ENCODE measurements around the gene SLC9A8.
"Not testable (repeated sequence)": the region's sequence is repeated elsewhere in the genome, so short reads cannot be mapped to it uniquely, and the experiment has no call there.

Gene SLC9A8

DNA sequence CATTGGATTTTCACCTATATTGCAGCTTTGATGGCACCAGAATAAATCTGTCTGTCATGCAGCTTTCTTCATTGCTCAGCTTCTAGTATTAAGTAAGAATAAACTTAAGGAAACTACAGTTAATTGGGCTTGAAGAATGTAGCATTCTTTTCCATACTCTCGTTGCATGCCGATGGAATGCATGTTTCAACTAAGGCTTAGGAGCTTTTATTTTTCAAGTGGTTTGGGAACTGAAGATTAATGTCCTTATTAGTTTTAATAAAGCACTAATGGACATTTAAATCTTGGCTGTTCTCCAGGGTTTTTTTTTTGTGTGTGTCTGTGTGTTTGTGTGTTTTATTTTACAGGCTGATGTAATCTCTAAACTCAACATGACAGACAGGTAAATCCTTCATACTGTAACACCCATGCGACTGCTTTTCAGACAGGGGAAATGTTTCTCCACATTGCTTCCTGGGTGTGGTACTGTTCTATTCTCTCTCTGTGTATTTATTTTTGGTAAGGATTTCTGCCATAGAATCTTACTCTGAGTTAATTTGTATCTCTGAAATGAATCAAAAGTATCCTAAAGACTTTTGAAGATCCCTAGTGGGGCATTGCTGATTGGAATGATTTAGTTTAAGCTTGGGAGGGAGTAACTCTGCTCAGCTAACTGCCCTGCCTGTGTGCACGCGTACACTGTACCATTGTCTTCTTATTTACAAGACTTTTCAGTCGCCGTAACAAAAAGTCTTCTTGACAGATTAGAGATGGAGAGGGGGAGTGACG is 38.0 kb downstream of the SLC9A8 start:
- no peak for DNase-seq (ENCODE audit: low read depth)

DNA sequence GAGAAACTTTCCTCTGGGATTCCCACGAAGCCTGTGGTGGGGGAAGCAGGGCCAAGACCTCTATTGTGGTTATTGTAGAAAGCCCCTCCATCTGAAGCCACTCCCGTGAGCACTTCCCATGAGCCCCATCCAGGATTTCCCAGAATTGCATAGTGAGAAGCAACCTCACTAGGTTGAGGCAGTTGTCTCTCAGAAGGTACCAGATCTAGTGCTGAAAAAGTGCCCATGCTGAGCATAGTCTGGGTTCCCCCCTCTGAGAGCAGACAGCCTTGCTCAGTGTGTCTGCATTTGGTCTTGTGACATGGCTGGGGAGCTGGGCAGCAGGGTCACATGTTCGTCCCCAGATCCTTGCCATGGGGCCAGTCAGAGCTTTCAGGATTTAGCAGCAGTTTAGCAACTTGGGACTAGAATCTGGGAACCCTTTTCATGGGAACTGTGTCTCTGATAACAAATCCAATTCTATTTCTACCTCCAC is 38.6 kb downstream of the SLC9A8 start:
- DNase-seq (ENCODE audit: low read depth) = no peak

DNA sequence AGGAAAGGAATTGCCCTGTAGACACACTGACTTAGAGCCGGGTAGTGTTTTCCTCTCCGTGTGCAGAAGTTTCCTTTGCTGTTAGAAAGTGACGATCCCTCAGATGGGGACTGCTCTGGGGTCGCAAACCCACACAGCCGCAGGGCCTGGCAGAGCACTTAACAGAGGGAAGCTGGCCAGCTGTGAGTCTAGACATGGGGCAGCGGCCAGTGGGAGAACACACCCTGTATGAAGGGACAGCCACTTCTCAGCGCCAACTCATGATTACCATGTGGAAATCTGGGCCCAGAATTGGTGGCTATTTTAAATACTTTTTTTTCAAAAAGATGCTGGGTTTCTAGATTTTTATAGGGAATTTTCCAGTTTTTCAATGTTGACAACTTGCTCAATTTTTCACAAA is 39.4 kb downstream of the SLC9A8 start:
- DNase-seq (ENCODE audit: low read depth) = no peak

DNA sequence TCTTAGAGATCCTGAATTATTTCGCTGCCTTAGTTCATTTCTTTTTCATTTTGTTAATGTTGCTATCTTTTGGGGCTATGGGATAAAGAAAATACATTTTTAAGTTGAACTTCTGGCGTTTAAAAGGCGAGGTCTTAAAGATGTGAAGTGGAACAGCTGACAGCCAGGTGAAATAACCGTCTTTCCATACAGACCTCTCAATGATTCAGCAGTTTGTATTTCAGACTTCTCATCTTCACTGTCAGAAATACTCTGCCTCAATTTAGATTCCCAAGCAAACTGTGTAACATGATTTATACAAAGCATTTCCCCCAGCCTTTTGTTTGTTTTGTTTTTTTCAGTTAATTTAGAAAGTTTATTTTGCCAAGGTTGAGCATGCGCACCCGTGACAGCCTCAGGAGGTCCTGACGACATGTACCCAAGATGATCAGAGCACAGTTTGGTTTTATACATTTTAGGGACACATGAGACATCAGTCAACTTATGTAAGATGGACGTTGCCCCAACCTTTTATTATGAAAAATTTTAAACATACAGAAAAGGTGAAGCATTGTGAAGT is 40.0 kb downstream of the SLC9A8 start:
- DNase-seq (ENCODE audit: low read depth) = no peak

DNA sequence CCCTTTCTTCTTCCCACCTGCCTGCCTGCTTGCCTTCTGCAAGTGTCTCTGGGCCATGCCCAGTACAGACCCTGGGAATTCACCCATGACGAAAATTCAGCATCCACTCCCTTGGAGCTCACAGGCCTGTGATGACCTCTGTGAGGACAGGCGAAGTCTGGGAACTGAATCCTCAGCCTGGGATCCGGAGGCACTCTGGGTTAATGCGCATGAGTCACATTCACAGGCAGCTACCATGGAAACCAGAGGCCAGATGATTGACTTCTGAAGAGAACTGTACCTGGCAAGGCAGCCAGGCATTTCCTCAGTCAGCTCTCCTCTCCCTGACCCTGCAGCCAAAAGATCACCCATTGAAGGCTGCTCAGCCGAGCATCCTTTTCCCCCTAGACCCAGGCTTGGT is 41.0 kb downstream of the SLC9A8 start:
- no peak for DNase-seq (ENCODE audit: low read depth)

DNA sequence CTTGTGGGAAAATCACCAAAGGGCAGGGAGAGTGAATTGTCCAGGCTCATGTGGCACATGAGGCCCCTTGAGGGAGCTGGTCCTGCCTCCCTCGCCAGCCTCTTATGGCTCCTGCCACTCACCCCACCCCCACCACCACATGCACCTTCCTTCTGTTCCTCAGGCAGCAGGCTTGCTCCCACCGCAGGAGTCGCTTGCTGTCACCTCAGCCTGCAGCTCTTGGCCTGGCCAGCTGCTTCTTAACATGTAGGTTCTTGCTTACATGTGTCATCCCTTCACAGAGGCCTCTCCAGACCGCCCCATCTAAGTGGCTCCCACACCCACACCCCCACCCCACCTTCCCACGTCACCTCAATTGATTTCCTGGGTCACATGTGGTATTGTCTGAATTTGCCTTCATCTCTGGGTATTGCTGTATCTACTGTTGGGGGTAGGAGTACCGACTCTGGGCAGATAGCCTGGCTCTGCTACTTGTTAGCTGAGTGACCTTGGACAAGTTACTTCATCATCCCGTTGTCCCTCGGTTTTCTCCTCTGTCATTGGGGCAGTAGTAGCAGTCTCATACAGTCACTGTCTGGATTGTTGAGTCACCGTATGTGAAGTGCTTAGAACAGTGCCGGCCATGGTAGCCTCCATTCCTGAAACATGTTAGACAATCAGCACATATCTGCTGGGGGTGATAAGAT is 41.7 kb downstream of the SLC9A8 start:
- no peak for DNase-seq (ENCODE audit: low read depth)

DNA sequence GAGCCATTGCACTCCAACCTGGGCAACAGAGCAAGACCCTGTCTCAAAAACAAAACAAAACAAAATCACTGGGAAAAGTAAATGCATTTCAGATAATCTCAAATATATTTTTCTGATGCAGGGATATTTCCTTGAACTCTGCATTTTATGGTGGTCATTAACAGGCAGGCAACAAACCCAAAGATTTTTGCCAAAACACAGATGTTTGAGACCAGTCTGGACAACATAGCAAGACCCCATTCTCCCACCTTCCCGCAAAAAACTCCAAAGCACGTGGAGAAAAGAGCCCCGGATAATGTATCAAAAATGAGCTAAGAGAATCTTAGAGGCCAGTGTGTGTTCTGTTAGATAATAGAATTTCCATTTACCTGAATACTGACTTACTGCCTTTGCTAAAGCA is 44.3 kb downstream of the SLC9A8 start:
- no peak for DNase-seq (ENCODE audit: low read depth)

DNA sequence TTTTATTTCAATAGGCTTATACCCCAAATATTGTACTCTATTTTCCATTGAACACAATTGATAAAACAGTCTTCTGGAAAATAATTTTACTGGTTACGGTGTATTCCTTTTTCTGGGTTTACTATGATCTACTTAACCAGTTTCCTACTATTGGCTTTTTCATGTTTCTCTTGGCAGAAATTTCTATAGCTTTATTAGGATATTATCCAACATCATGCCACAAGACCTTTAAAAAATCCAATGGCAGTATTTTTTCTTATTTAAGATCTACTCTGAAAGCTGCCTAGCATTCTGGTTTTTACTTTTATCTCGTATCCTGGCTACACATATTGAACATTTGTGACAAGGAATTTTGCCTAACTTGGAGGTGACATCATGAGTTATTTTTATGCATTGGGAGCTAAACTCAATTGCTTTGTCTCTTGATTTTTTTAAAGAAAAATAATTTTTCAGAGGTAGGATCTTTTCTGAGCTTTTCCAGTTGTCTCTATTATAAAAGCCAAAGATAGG is 45.5 kb downstream of the SLC9A8 start:
- DNase-seq (ENCODE audit: low read depth) = no peak

DNA sequence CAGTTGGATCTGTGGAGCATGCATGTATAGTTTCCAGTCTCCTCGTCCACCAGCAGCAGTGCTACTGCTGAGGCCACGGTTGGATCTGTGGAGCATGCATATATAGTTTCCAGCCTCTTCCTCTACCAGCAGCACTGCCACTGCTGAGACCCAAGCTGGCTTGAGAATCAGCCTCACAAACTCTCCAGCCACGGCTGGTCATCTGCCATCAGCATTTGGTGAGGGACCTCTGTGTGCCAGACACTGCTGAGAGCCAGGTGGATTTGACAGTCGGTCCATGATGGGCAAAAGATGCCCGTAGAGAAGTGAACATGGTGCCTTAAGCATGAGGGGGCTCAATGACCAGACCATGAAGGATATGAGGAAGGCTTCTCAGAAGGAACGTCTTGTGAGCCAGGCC is 46.4 kb downstream of the SLC9A8 start:
- no peak for DNase-seq (ENCODE audit: low read depth)

DNA sequence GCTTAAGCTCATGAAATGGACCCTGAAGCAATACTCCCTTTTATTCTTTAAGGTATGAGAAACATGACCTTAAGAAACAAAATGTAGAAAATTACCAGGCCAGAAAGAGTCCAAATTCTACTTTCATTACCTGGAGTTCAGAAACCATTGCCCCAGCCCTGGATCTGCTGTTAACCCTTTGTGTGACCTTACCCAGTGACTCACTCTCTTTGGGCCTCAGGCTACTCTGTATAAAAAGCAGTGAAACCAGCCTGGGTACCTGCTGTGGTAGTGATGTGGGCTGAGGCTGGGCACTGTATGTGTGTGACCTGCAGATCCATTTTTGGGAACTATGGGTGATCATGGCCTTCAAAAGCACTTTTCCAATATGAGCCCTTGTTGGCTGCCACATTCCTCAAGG is 47.2 kb downstream of the SLC9A8 start:
- no peak for DNase-seq (ENCODE audit: low read depth)

DNA sequence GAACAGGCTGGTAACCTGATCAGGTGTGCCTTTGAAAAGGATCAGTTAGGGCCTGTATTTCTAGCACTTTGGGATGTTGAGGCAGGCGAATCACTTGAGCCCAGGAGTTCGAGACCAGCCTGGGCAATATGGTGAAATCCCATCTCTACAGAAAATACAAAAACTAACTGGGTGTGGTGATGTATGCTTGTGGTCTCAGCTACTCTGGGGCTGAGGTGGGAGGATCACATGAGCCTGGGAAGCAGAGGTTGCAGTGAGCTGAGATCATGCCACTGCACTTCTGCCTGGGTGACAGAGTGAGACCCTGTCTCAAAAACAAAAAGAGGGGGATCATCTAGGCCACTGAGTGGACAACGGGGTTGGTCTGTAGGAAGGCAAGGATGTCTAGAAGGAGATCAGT is 48.6 kb downstream of the SLC9A8 start:
- not testable (repeated sequence) for DNase-seq (ENCODE audit: low read depth)

DNA sequence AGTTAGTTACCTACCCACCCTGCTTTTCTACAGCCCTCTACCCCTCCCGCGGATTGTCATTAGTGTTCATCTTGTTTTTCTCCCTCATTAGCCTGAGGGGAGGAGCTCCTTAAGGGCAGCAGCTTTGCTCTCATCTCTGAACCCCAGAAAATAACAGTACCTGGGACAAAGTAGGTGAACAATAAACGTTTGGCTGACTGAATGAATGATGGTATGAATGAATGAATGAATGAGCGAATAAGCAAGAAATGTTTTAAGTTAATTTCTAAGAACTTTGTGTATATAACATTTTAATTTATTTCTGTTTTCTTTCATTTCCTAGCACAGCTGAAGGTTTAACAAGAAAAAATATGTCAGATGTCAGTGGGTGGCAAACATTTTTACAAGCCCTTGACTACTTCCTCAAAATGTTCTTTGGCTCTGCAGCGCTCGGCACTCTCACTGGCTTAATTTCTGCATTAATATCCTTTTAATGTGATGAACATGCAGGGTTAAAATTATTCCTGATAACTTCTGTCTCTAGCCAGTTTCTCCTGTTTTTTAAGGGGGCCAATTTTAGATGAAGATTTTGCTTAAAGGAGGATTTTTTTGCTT is 50.1 kb downstream of the SLC9A8 start:
- no peak for DNase-seq (ENCODE audit: low read depth)

DNA sequence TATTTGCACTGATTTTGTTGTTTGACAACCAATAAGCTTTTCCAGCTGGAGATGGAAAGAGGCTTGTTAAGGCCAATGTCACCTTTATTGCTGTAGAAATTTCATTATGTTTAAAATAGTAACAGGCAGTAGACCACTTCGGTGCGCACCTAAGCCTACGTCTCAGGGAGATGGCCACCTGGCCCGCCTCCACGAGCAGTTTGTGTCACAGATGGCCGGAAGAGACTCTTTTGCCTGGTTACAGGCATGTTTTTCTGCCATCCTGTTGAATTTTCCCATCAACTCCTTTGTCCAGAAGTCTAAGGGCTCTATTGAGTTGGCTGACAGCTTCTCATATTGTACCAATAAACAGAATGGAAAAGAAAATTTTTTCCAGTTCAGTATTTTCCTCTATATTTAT is 51.0 kb downstream of the SLC9A8 start:
- DNase-seq (ENCODE audit: low read depth) = no peak

DNA sequence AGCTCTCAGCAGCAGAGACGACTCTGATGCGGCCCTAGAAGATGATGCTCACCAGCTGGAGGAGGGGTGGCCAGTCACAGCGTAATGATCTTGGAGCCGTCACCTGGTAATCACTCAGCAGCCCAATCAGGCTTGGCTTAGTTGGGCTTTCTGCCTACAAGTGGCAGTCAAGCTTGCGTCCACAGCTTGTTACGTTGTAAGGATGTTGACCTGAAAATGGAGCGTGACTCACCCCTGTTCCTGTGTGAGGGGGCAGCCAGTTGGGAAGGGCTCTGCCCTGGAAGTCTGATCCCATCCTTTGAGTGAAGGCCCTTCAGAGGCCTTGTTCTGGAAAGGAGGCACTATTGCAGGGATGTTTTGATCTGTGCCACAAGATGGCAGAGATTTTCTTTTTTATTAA is 52.9 kb downstream of the SLC9A8 start:
- no peak for DNase-seq (ENCODE audit: low read depth)

DNA sequence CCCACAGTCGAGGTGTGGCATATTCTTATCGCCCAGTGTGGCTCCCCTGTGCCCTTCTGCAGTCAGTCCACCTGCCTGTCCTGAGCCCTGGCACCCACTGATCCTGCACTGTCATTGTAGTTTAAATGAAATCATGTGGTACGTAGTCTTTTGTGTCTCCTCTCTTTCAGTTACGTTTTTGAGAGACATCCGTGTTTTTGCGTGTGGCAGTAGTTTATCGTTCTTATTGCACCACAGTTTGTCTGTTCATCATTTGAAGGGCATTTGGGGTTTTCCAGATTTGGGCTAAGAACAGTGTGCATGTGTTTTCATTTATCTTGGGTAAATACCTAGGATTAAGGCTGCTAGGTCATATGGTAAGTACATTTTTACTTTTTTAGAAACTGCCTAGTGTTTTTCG is 53.4 kb downstream of the SLC9A8 start:
- DNase-seq (ENCODE audit: low read depth) = no peak

DNA sequence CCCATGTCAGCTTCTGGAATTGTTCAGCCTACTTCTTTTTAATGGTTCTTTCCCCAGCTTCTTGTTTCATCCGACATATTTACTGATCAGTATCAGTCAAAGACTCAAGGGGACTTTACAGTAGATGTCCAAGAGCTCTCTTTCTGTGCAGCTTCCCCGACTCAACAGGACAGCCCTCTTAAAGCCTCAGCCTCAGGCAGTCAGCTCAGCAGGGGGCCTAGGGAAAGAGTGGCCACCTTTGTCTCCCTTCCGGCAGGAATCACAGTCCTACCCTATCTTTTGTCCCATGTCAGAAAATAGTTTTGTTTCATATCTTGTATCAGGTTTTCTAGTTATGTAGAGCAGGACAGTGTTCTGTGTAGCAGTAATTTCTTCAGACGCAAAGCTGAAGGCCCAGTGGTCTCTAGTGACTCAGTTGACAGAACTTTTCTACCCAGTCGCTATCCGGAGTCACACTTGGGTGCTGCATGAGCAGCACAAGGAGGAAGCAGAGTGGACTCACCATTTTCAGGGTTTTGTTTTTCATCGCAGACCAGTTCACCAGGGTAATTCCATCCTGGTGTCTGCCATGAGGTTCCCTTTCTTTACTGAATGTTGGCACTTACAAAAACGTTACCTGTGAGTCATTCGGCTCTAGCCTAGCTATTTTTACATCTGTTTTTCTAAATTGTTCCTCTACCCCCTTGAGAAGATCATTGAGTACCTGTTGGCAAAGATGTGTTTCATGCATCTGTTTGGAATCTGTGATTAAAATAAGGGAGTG is 55.0 kb downstream of the SLC9A8 start:
- DNase-seq (ENCODE audit: low read depth) = no peak

DNA sequence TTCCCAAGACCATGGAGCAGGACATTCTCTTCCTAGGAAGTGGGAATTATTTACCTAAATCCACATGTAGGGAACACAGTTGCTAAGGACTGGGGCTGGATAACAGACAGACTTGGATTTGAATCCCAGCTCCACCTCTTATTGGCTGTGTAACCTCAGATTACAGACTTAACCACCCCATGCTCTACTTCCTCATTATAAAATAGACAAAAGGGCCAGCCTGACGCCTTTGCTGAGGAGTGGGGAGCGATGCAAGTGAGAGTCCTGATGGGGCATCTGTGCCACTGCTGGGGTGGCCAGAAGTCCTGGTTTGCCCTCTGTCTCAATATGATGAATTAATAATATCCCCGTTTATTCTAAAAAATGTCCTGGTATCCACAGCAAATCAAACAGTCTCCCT is 55.9 kb downstream of the SLC9A8 start:
- DNase-seq (ENCODE audit: low read depth) = no peak

DNA sequence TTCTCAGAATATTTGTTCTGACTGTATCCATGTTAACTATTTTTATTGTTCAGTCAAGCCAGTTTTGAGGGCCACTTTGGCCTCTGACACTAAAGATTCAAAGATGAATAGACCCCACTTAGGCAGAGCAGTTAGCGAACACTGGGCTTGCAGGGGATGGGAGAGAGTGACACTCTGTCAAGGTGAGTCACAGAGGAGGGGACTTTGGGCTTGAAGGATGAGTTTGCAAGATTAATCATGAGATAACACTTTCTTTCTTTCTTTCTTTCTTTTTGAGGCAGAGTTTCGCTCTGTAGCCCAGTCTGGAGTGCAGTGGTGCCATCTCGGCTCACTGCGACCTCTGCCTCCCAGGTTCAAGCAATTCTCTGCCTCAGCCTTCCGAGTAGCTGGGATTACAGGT is 56.3 kb downstream of the SLC9A8 start:
- no peak for DNase-seq (ENCODE audit: low read depth)

DNA sequence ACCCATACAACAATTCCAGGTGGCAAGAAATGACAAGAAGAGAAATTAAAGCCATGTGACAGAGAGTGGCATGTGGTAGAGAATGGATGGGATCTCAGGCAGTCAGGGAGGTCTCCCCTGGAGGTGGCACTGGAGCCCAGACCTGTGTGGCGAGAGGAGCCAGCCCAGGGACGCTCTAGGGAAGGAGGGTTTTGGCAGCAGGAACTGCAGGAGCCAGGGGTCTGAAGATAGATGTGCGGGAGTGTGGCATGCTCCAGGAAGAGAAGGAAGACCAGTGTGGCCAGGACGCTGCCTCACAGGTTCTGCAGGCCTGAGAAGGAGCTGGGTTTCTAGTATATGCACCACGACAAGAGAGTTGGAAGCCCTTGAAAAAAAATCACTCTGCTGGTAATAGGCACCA is 57.6 kb downstream of the SLC9A8 start:
- no peak for DNase-seq (ENCODE audit: low read depth)

DNA sequence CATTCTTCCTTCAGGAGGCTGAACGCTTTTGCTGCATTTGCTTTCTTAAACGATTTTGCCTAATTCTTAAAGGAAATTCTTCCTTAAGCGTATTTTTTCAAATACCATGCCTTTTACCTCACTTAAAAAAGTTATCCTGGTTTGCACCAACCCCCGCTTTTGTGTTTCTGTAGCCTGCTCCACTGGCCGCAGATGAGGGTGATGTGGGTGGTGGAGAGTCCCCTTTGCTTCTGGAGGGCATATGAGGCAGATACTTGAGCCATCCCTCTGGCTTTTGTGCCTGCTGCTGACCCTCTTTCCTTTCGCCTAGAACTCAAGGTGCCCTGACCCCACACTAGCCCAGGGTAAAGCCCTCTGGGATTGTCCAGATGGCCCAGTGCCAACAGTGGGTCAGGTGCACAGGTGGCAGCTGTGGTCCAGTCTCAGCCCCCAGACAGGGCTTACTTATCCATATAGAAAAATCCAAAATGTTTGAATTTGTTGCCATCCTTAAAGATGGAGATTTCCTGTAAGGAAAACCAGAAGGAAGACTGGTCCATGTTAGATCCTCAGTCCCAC is 58.8 kb downstream of the SLC9A8 start:
- no peak for DNase-seq (ENCODE audit: low read depth)

DNA sequence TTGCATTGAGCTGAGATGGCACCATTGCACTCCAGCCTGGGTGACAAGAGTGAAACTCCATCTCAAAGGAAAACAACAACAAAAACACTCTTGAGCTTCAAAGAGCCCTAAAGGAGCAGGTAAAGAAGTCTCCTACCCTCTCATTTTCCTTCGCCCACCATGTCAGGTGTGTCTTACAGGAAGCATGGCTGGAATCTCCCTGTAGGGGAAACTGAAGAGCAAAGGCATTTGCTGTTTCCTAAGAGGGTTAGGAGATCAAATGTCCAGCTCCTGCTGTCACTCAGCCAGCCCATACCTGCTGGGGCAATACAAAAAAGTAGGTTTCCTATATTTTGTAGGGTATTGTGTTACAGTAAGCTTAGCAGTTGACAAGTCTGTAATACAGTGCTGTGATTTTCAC is 59.4 kb downstream of the SLC9A8 start:
- DNase-seq (ENCODE audit: low read depth) = no peak

DNA sequence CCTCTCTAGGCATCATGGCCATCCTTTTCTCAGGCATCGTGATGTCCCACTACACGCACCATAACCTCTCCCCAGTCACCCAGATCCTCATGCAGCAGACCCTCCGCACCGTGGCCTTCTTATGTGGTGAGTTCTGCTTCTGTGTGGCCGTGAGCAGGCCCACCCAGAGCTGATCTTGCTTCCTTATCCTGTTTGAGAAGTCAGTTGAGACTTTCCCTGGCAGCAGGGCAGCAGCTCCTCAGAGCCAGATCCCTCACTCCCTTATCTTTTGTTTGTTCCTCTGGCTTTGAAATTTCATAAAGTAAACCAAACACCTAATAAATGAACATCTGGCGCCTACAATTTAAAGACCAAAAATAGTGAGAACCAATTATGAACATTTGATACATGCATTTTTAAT is 62.1 kb downstream of the SLC9A8 start:
- DNase-seq (ENCODE audit: low read depth) = no peak
